IMR-90 (cell line): Measurements from ENCODE around the gene MAGI2. TPM values are rescaled to one million over a fixed set of nuclear protein-coding genes. Genes with fewer than 3 reads are reported as not detected.
A peak's percentile ranks its signal among the peaks of the same experiment; 100 is the strongest.

Source experiments
- ATAC-seq: fragments of 200-7000 bp; cut with Tn5 transposase; 2 replicates; pipeline ENCODE4 v1.9.1; 2020; ENCODE audit warnings: low read depth, mild to moderate bottlenecking, moderate library complexity
- BruUV-seq: library from RNA; stranded (reverse); fragments of 400-500 nt; replicated peaks from 2 replicates; lab custom pipeline; 2021; lab: Mats Ljungman, UMichigan
- CTCF ChIA-PET: fragments of 300-600 bp; formaldehyde crosslinking; extraction: SDS; loops from one replicate; lab custom pipeline; 2021; ENCODE audit warnings: antibody characterized with exemption; lab: Yijun Ruan, JAX
- POLR2A ChIA-PET: fragments of 300-600 bp; sonication (Branson Sonifier 250); formaldehyde crosslinking; loops from one replicate; lab custom pipeline; 2022; ENCODE audit warnings: antibody characterized with exemption; ENCODE audit not compliant: unreplicated experiment; lab: Charles Lee
- DNase-seq: peaks from one replicate; pipeline ENCODE4 v3.0.0; 2013
- H2AFZ ChIP-seq: replicated peaks from 2 replicates; pipeline ENCODE3; 2013; ENCODE audit warnings: low read length, mild to moderate bottlenecking; ENCODE audit not compliant: poor library complexity
- H2AK5ac ChIP-seq: 2 replicates; pipeline ENCODE4 v1.6.1; 2013; ENCODE audit warnings: low read depth, low read length, inconsistent platforms
- H2AK9ac ChIP-seq: replicated peaks from 2 replicates; pipeline ENCODE3; 2013; ENCODE audit warnings: mild to moderate bottlenecking, low read depth, low read length, moderate library complexity; ENCODE audit not compliant: poor library complexity
- H2BK120ac ChIP-seq: 2 replicates; pipeline ENCODE4 v1.6.1; 2013; ENCODE audit warnings: low read depth, low read length, inconsistent platforms
- H2BK15ac ChIP-seq: 3 replicates; pipeline ENCODE4 v1.6.1; 2013; ENCODE audit warnings: low read depth, low read length, inconsistent platforms
- H2BK20ac ChIP-seq: 2 replicates; pipeline ENCODE4 v1.6.1; 2013; ENCODE audit warnings: low read depth, mild to moderate bottlenecking, inconsistent platforms, low read length, moderate library complexity
- H2BK5ac ChIP-seq: 2 replicates; pipeline ENCODE4 v1.6.1; 2013; ENCODE audit warnings: mild to moderate bottlenecking, low read depth, low read length, inconsistent platforms; ENCODE audit not compliant: poor library complexity, severe bottlenecking
- H3K14ac ChIP-seq: replicated peaks from 2 replicates; pipeline ENCODE4 v1.6.1; 2013; ENCODE audit warnings: low read depth, low read length, inconsistent platforms
- H3K18ac ChIP-seq: 2 replicates; pipeline ENCODE4 v1.6.1; 2013; ENCODE audit warnings: low read depth, low read length, control low read depth
- H3K23ac ChIP-seq: 2 replicates; pipeline ENCODE4 v1.6.1; 2013; ENCODE audit warnings: low read depth, low read length, inconsistent platforms
- H3K27ac ChIP-seq: 2 replicates; pipeline ENCODE4 v1.5.1; 2013; ENCODE audit warnings: mild to moderate bottlenecking, control low read depth, low read length; ENCODE audit not compliant: insufficient read depth
- H3K27me3 ChIP-seq: 2 replicates; pipeline ENCODE4 v1.6.1; 2013; ENCODE audit warnings: low read length; ENCODE audit not compliant: control insufficient read depth, insufficient read depth
- H3K36me3 ChIP-seq: 2 replicates; pipeline ENCODE4 v1.6.1; 2013; ENCODE audit warnings: low read length, mixed read lengths; ENCODE audit not compliant: control insufficient read depth, insufficient read depth
- H3K4ac ChIP-seq: 2 replicates; pipeline ENCODE4 v1.6.1; 2013; ENCODE audit warnings: low read depth, low read length, inconsistent platforms
- H3K4me1 ChIP-seq: 2 replicates; pipeline ENCODE4 v1.6.1; 2013; ENCODE audit warnings: low read length, mixed read lengths; ENCODE audit not compliant: control insufficient read depth, insufficient read depth
- H3K4me2 ChIP-seq: 2 replicates; pipeline ENCODE4 v1.6.1; 2013; ENCODE audit warnings: low read depth, mild to moderate bottlenecking, control low read depth, low read length, moderate library complexity
- H3K4me3 ChIP-seq: 2 replicates; pipeline ENCODE4 v1.5.1; 2013; ENCODE audit warnings: low read depth, mild to moderate bottlenecking, control low read depth, low read length, moderate library complexity; ENCODE audit not compliant: insufficient read depth
- H3K56ac ChIP-seq: 2 replicates; pipeline ENCODE4 v1.6.1; 2013; ENCODE audit warnings: low read length, inconsistent platforms; ENCODE audit not compliant: insufficient read depth; ENCODE audit errors: extremely low read depth
- H3K79me1 ChIP-seq, 2 experiments: 2 replicates each; pipeline ENCODE4 v1.6.1; 2013; ENCODE audit warnings: low read length in 2 of 2, inconsistent platforms in 1 of 2, low read depth in 1 of 2
- H3K9ac ChIP-seq: 2 replicates; pipeline ENCODE4 v1.6.1; 2013; ENCODE audit warnings: low read depth, low read length, control low read depth
- H3K9me1 ChIP-seq: 2 replicates; pipeline ENCODE4 v1.6.1; 2013; ENCODE audit warnings: low read length, inconsistent platforms; ENCODE audit not compliant: insufficient read depth
- H3K9me3 ChIP-seq: 2 replicates; pipeline ENCODE4 v1.6.1; 2013; ENCODE audit warnings: low read length; ENCODE audit not compliant: control insufficient read depth, insufficient read depth
- H4K20me1 ChIP-seq: 2 replicates; pipeline ENCODE4 v1.6.1; 2013; ENCODE audit warnings: low read length, inconsistent platforms; ENCODE audit not compliant: insufficient read depth
- H4K5ac ChIP-seq: 2 replicates; pipeline ENCODE4 v1.6.1; 2013; ENCODE audit warnings: mild to moderate bottlenecking, low read depth, low read length, control low read depth
- H4K8ac ChIP-seq, 2 experiments: 2 replicates each; pipeline ENCODE4 v1.6.1; 2013; ENCODE audit warnings: low read depth in 2 of 2, low read length in 2 of 2, control low read depth in 1 of 2, inconsistent platforms in 1 of 2
- H4K91ac ChIP-seq: 2 replicates; pipeline ENCODE4 v1.6.1; 2013; ENCODE audit warnings: low read depth, low read length, inconsistent platforms; ENCODE audit not compliant: insufficient read depth
- BHLHE40 ChIP-seq: fragments of 150-350 bp; IDR thresholded peaks from 2 replicates; pipeline ENCODE4 v1.6.1; 2016; ENCODE audit warnings: mild to moderate bottlenecking, low read depth, low read length
- CEBPB ChIP-seq: IDR thresholded peaks from 2 replicates; pipeline ENCODE4 v1.6.1; 2012; ENCODE audit warnings: low read depth, low read length, improper control_type of control experiment
- CHD1 ChIP-seq: IDR thresholded peaks from 2 replicates; pipeline ENCODE4 v1.6.1; 2012; ENCODE audit warnings: low read depth, low read length, improper control_type of control experiment
- MXI1 ChIP-seq: IDR thresholded peaks from 2 replicates; pipeline ENCODE4 v1.6.1; 2012; ENCODE audit warnings: low read depth, mild to moderate bottlenecking, low read length, moderate library complexity, borderline replicate concordance
- POLR2A ChIP-seq: IDR thresholded peaks from 2 replicates; pipeline ENCODE4 v1.6.1; 2012; ENCODE audit warnings: mild to moderate bottlenecking, low read depth, low read length
- RAD21 ChIP-seq: IDR thresholded peaks from 2 replicates; pipeline ENCODE4 v1.6.1; 2012; ENCODE audit warnings: low read length, improper control_type of control experiment
- RCOR1 ChIP-seq: IDR thresholded peaks from 2 replicates; pipeline ENCODE4 v1.6.1; 2012; ENCODE audit warnings: mild to moderate bottlenecking, low read length, improper control_type of control experiment; ENCODE audit not compliant: insufficient replicate concordance
- WGBS, 2 experiments: methylation state at CpG; one replicate each; pipeline versions ENCODE4 v1.1.5 to v1.1.7; 2013; ENCODE audit warnings: missing lambda C conversion rate in 2 of 2; ENCODE audit not compliant: insufficient read length in 1 of 2; ENCODE audit errors: extremely low coverage in 2 of 2; 5-methylcytosine and 5-hydroxymethylcytosine counted together
- dilution Hi-C: fragments of 300-500 bp; cut with HindIII; formaldehyde crosslinking; loops from one replicate; pipeline ENCODE4 v1.14.3; 2018; ENCODE audit warnings: low sequenced_read_pairs; ENCODE audit not compliant: unreplicated experiment
- in situ Hi-C: fragments of 300-500 bp; cut with MboI; formaldehyde crosslinking; loops from 3 replicates; pipeline ENCODE4 v1.14.3; 2019; ENCODE audit warnings: low sequenced_read_pairs, inconsistent platforms, mixed read lengths
- intact Hi-C: fragments of 100-400 bp; cut with micrococcal nuclease; formaldehyde crosslinking; loops from 2 replicates; pipeline ENCODE4 v1.10.0; 2022
- polyA plus RNA-seq, 3 experiments: library from polyadenylated mRNA; depleted of rRNA; stranded (reverse); fragments of >200 nt; gene quantifications; 2 replicates each; pipeline ENCODE4 v1.2.3, GENCODE V29; 2012; ENCODE audit warnings: low replicate concordance in 1 of 3
- total RNA-seq: library from RNA; depleted of rRNA; stranded (reverse); fragments of >200 nt; gene quantifications from 2 replicates; pipeline ENCODE4 v1.2.3, GENCODE V29; 2012
- TF ChIP-seq, protein P1 (sequence below): fragments of 150-350 bp; IDR thresholded peaks from 2 replicates; pipeline ENCODE4 v1.6.1; 2016; ENCODE audit warnings: low read depth, mild to moderate bottlenecking, low read length, moderate library complexity, borderline replicate concordance
- TF ChIP-seq, protein P2 (sequence below): fragments of 150-350 bp; IDR thresholded peaks from 2 replicates; pipeline ENCODE4 v1.6.1; 2017; ENCODE audit warnings: mild to moderate bottlenecking, antibody characterized with exemption, low read length, low read depth
- TF ChIP-seq, protein P3 (sequence below): conservative IDR thresholded peaks from 2 replicates; pipeline ENCODE4 v1.5.1; 2012; ENCODE audit warnings: mild to moderate bottlenecking, low read depth, low read length, improper control_type of control experiment

MAGI2 gene
- total and polyA plus RNA-seq, 2 of the 4 experiments (the other 2 are of a cell fraction) = 2.5 to 17.9 TPM

DNA sequence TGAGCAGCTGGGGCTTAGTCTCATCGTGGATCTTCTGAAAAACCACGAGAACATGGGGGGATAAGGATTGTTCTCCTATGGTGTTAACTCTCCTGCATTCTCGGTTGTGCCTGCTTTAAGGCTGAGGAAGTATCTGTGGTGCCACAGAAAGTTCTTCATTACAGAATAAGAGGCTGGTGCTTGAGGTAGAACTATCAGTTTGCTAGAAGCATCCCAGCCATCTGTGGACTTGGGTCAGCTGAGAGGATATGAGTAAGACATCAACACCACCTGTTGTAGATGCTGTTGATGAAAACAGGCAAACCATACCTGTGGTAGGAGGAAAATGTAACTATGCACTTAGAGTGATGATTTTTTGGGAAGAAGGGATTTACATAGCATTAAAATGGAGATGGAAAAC lies 1238.3 kb downstream of the MAGI2 start:
- H4K5ac ChIP-seq = no peak overlapping the region
- H3K4me2 ChIP-seq = no peak overlapping the region
- in situ Hi-C loops (no loop called here), dilution Hi-C loops (no loop called here), intact Hi-C loops (no loop called here)
- H4K20me1 ChIP-seq = no peaks in the 10 kb centered on the region
- H3K36me3 ChIP-seq = no peaks in the 10 kb centered on the region
- ChIA-PET CTCF (interaction anchor here (0.6 kb wide), 1 partner anchor 366 kb away, joined by 3 read pairs; no protein-coding TSS in a partner anchor), POLR2A (no interaction called here)
- no peak overlapping the region for H2BK120ac ChIP-seq
- H3K4me1 ChIP-seq = peaks cover 10% of the 10 kb centered on the region
- H2AFZ ChIP-seq = no peak overlapping the region
- no peak overlapping the region for H4K8ac ChIP-seq
- no peak overlapping the region for H2BK5ac ChIP-seq
- H3K14ac ChIP-seq = 0 out of 2 replicates have a peak overlapping the region, but pooled peaks have one; percentile 17
- WGBS, 2 experiments = 93% methylated on average over 3 of the region's 3 CpGs; no CpG with 5 or more reads in 1 of the 2 experiments
- no peak for ATAC-seq
- no peak overlapping the region for H4K91ac ChIP-seq
- no peak overlapping the region; the same call in 1 of the 2 replicates for H2BK20ac ChIP-seq
- no peak overlapping the region for H3K56ac ChIP-seq
- DNase-seq = no peak
- no peak overlapping the region for H3K27ac ChIP-seq
- H3K9me1 ChIP-seq = peaks cover 7% of the 10 kb centered on the region
- H3K9ac ChIP-seq = no peak overlapping the region
- no peaks in the 10 kb centered on the region for H3K27me3 ChIP-seq
- TF ChIP-seq CHD1 (no peak), RAD21 (no peak), BHLHE40 (no peak), RCOR1 (no peak), CEBPB (no peak), MXI1 (no peak), POLR2A (no peak)
- TF ChIP-seq, protein P1, sequence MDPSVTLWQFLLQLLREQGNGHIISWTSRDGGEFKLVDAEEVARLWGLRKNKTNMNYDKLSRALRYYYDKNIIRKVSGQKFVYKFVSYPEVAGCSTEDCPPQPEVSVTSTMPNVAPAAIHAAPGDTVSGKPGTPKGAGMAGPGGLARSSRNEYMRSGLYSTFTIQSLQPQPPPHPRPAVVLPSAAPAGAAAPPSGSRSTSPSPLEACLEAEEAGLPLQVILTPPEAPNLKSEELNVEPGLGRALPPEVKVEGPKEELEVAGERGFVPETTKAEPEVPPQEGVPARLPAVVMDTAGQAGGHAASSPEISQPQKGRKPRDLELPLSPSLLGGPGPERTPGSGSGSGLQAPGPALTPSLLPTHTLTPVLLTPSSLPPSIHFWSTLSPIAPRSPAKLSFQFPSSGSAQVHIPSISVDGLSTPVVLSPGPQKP = no peak
- TF ChIP-seq, protein P2, sequence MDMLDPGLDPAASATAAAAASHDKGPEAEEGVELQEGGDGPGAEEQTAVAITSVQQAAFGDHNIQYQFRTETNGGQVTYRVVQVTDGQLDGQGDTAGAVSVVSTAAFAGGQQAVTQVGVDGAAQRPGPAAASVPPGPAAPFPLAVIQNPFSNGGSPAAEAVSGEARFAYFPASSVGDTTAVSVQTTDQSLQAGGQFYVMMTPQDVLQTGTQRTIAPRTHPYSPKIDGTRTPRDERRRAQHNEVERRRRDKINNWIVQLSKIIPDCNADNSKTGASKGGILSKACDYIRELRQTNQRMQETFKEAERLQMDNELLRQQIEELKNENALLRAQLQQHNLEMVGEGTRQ = no peak
- TF ChIP-seq, protein P3, sequence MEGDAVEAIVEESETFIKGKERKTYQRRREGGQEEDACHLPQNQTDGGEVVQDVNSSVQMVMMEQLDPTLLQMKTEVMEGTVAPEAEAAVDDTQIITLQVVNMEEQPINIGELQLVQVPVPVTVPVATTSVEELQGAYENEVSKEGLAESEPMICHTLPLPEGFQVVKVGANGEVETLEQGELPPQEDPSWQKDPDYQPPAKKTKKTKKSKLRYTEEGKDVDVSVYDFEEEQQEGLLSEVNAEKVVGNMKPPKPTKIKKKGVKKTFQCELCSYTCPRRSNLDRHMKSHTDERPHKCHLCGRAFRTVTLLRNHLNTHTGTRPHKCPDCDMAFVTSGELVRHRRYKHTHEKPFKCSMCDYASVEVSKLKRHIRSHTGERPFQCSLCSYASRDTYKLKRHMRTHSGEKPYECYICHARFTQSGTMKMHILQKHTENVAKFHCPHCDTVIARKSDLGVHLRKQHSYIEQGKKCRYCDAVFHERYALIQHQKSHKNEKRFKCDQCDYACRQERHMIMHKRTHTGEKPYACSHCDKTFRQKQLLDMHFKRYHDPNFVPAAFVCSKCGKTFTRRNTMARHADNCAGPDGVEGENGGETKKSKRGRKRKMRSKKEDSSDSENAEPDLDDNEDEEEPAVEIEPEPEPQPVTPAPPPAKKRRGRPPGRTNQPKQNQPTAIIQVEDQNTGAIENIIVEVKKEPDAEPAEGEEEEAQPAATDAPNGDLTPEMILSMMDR = no peak
- no peak overlapping the region for H3K4me3 ChIP-seq
- H3K9me3 ChIP-seq = no peaks in the 10 kb centered on the region
- no peaks in the 10 kb centered on the region for H3K79me1 ChIP-seq
- no peak overlapping the region for H2BK15ac ChIP-seq
- H3K18ac ChIP-seq = no peak overlapping the region
- no peak overlapping the region for H3K23ac ChIP-seq
- no TSS peak for BruUV-seq
- no peak overlapping the region for H2AK9ac ChIP-seq
- no peak overlapping the region for H2AK5ac ChIP-seq
- no peak overlapping the region for H3K4ac ChIP-seq
